Hepatocyte (in vitro differentiated cells): ENCODE data around the gene DHRS13. TPM values are rescaled to one million over a fixed set of nuclear protein-coding genes. Genes with fewer than 3 reads are reported as not detected.
"Not testable (repeated sequence)": the region's sequence is repeated elsewhere in the genome, so short reads cannot be mapped to it uniquely, and the experiment has no call there.

ENCODE experiments used
- DNase-seq: peaks from one replicate; pipeline ENCODE4 v3.0.0-alpha.2; 2016; ENCODE audit warnings: low spot score
- H2AFZ ChIP-seq: fragments of 200-600 bp; sonication (generic); 2 replicates; pipeline ENCODE4 v1.6.0; 2016; ENCODE audit warnings: antibody characterized with exemption, mild to moderate bottlenecking
- H3K27ac ChIP-seq: fragments of 200-600 bp; sonication (generic); 2 replicates; pipeline ENCODE4 v1.5.1; 2016; ENCODE audit warnings: mild to moderate bottlenecking
- H3K27me3 ChIP-seq: fragments of 200-600 bp; sonication (generic); 2 replicates; pipeline ENCODE4 v1.6.1; 2016
- H3K36me3 ChIP-seq: fragments of 200-600 bp; sonication (generic); replicated peaks from 2 replicates; pipeline ENCODE4 v1.5.1; 2016; ENCODE audit warnings: low read depth; ENCODE audit not compliant: insufficient read depth
- H3K4me1 ChIP-seq: fragments of 200-600 bp; sonication (generic); 2 replicates; pipeline ENCODE4 v1.5.1; 2016; ENCODE audit warnings: mild to moderate bottlenecking, moderate library complexity; ENCODE audit not compliant: insufficient read depth
- H3K4me2 ChIP-seq: fragments of 200-600 bp; sonication (generic); 2 replicates; pipeline ENCODE4 v1.6.0; 2016
- H3K4me3 ChIP-seq: fragments of 200-600 bp; sonication (generic); 2 replicates; pipeline ENCODE4 v1.5.1; 2016; ENCODE audit warnings: mild to moderate bottlenecking
- H3K79me2 ChIP-seq: fragments of 200-600 bp; sonication (generic); 2 replicates; pipeline ENCODE4 v1.6.0; 2017; ENCODE audit warnings: mild to moderate bottlenecking
- H3K9me2 ChIP-seq: fragments of 200-600 bp; sonication (generic); replicated peaks from 2 replicates; pipeline ENCODE4 v1.6.0; 2017; ENCODE audit warnings: mild to moderate bottlenecking; ENCODE audit not compliant: insufficient read depth
- H3K9me3 ChIP-seq: fragments of 200-600 bp; sonication (generic); 2 replicates; pipeline ENCODE4 v1.5.1; 2016; ENCODE audit warnings: low read depth, mild to moderate bottlenecking
- H4K20me1 ChIP-seq: fragments of 200-600 bp; sonication (generic); 2 replicates; pipeline ENCODE4 v1.6.0; 2016; ENCODE audit warnings: mild to moderate bottlenecking; ENCODE audit not compliant: insufficient read depth, poor library complexity, severe bottlenecking
- EZH2 ChIP-seq: fragments of 200-600 bp; sonication (generic); IDR thresholded peaks from 2 replicates; pipeline ENCODE4 v1.6.1; 2016; ENCODE audit warnings: antibody characterized with exemption, mild to moderate bottlenecking, borderline replicate concordance
- EZH2phosphoT487 ChIP-seq: fragments of 200-600 bp; sonication (generic); IDR thresholded peaks from one replicate; pipeline ENCODE4 v1.6.1; 2018; ENCODE audit warnings: antibody characterized with exemption, mild to moderate bottlenecking, low read depth, moderate library complexity; ENCODE audit not compliant: unreplicated experiment, severe bottlenecking
- WGBS: methylation state at CpG from one replicate; pipeline ENCODE4 v1.1.6; 2016; ENCODE audit warnings: low lambda C conversion rate; ENCODE audit errors: missing lambda C conversion rate; 5-methylcytosine and 5-hydroxymethylcytosine counted together
- polyA plus RNA-seq: library from polyadenylated mRNA; unstranded; fragments of >200 nt; fragmentation: Nextera tagmentation; extraction: Ambion mirVana; gene quantifications from 2 replicates; pipeline ENCODE4 v1.2.1, GENCODE V29; 2016
- total RNA-seq: library from RNA; depleted of rRNA; stranded (reverse); fragments of >200 nt; gene quantifications from 2 replicates; pipeline ENCODE4 v1.2.3, GENCODE V29; 2014
- TF ChIP-seq, protein P1 (sequence below): fragments of 200-600 bp; sonication (generic); IDR thresholded peaks from 2 replicates; pipeline ENCODE4 v1.5.1; 2016; ENCODE audit warnings: antibody characterized with exemption, mild to moderate bottlenecking; ENCODE audit not compliant: poor library complexity

DHRS13 gene
- total and polyA plus RNA-seq, 2 experiments from 2014 or later: 14.9 to 15.4 TPM

DNA sequence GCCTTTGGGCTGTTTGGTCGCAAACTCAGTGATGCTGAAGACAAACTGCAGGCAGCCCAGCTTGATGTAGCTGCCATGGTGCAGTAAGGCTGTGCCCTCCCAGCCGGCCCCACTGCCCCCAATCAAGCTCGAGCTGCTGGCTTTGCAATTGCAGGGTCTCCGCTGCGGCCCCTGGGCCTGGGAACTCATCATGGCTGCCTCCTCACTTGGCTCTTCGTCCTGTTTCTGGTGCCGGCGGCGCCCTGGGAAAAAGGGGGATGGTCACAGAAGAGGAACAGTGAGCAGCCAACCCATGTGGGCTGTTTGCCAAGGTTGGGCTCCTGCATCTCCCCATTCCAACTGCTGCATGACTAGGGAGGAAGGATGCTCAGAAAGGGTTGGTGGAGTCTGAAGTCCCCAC is 3.4 kb upstream of the DHRS13 start:
- H3K27me3 ChIP-seq: no peaks in the 10 kb centered on the region
- H3K4me3 ChIP-seq: no peak overlapping the region
- 93% methylated on average over 9 of the region's 9 CpGs for WGBS
- no peak overlapping the region for H2AFZ ChIP-seq
- no peak overlapping the region for H3K4me2 ChIP-seq
- H3K36me3 ChIP-seq: no peaks in the 10 kb centered on the region
- peaks cover 8% of the 10 kb centered on the region for H3K79me2 ChIP-seq
- TF ChIP-seq EZH2 (no peak), EZH2phosphoT487 (no peak)
- TF ChIP-seq, protein P1, sequence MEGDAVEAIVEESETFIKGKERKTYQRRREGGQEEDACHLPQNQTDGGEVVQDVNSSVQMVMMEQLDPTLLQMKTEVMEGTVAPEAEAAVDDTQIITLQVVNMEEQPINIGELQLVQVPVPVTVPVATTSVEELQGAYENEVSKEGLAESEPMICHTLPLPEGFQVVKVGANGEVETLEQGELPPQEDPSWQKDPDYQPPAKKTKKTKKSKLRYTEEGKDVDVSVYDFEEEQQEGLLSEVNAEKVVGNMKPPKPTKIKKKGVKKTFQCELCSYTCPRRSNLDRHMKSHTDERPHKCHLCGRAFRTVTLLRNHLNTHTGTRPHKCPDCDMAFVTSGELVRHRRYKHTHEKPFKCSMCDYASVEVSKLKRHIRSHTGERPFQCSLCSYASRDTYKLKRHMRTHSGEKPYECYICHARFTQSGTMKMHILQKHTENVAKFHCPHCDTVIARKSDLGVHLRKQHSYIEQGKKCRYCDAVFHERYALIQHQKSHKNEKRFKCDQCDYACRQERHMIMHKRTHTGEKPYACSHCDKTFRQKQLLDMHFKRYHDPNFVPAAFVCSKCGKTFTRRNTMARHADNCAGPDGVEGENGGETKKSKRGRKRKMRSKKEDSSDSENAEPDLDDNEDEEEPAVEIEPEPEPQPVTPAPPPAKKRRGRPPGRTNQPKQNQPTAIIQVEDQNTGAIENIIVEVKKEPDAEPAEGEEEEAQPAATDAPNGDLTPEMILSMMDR: no peak
- peaks cover 5% of the 10 kb centered on the region for H3K4me1 ChIP-seq
- no peak overlapping the region for H3K27ac ChIP-seq
- no peaks in the 10 kb centered on the region for H4K20me1 ChIP-seq
- no peak for DNase-seq
- H3K9me2 ChIP-seq: no peaks in the 10 kb centered on the region
- H3K9me3 ChIP-seq: no peaks in the 10 kb centered on the region

DNA sequence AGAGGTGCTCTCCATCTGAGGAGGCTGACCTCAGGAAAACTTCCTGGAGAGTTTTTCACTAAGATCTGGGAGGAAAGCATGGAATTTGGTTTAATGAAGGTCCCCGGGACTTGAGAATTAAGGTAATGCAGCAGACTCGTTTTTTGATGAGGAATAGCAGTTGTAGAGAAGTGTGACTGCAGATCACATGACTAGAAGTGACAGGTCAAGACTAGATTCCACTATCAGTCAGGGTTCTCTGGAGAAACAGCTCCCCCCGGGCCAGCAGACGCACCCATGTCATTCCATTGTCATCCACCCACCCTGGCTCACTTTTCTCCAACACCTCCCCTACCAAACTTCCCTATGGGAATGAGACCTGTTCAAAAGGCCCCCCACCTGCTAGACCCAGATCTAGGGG is 1.9 kb upstream of the DHRS13 start:
- H2AFZ ChIP-seq: no peak overlapping the region
- no peaks in the 10 kb centered on the region for H3K9me2 ChIP-seq
- no peaks in the 10 kb centered on the region for H3K9me3 ChIP-seq
- no peak overlapping the region for H3K4me2 ChIP-seq
- DNase-seq: no peak
- H4K20me1 ChIP-seq: no peaks in the 10 kb centered on the region
- peaks cover 22% of the 10 kb centered on the region for H3K79me2 ChIP-seq
- peaks cover 5% of the 10 kb centered on the region for H3K4me1 ChIP-seq
- H3K27ac ChIP-seq: no peak overlapping the region
- H3K4me3 ChIP-seq: no peak overlapping the region
- H3K36me3 ChIP-seq: no peaks in the 10 kb centered on the region
- TF ChIP-seq EZH2 (no peak), EZH2phosphoT487 (no peak)
- TF ChIP-seq, protein P1: no peak
- WGBS: 60% methylated on average over 4 of the region's 4 CpGs
- H3K27me3 ChIP-seq: no peaks in the 10 kb centered on the region

DNA sequence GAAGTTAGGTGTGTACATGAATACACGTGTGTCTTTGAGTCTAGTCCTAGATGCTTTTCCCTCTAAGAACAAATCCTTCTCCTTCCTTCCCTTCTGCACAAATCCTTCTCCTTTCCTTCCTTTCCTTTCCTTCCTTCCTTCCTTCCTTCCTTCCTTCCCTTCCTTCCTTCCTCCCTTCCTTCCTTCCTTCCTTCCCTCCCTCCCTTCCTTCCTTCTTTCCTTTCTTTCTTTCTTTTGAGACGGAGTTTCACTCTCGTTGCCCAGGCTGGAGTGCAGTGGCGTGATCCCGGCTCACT is 615 bp upstream of the DHRS13 start:
- not testable (repeated sequence) for H4K20me1 ChIP-seq

DNA sequence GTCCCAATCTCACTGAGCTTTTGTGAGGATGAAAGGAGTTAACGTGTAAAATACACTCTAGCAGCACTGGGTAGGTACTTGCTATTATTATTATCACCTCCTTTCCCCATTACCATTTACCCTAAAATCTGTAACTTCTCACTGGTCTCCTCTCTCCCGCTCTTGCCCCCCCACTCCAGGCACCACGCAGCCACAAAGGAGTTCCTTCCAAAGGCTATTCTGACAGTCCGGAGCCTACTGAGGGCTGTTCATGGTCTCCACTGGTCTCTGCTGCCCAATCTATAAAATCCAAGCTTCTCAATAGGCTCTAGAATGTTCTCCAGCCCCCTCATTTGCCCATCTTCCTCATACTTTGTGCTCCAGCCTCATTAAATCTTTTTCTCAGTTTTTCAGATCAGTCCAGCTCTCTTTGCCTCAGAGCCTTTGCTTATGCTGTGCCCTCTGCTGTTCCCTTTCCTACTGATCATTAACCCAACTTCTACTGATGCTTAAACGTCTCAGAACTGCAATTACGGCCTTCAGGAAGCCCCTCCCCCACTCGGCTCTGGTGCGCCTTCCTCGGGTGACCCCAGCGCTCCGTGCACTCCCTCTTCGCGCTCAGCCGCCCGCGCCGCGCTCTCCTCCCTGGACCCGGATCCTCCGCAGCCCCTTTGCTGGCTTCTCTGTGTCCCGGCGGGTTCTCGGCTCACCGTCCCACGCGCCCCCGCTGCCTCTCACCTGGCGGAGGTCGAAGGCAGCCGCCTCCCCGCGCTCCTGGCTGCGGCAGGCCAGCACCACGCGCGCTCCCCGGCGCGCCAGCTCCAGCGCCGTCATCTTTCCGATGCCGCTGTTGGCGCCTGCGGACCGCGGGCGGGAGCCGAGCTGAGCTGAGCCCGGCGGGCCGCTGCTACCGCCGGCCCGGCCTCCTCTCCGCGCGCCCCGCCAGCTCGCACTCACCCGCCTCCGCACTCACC is 737 bp downstream of the DHRS13 start:
- Histone ChIP-seq H3K4me2 (peak overlapping the region; percentile 94), H3K79me2 (peaks cover 40% of the 10 kb centered on the region), H3K4me3 (peak overlapping the region; percentile 94), H2AFZ (peak overlapping the region; percentile 84), H3K27me3 (no peaks in the 10 kb centered on the region), H3K27ac (peak overlapping the region; percentile 90), H3K4me1 (peaks cover 6% of the 10 kb centered on the region), H4K20me1 (no peaks in the 10 kb centered on the region), H3K36me3 (no peaks in the 10 kb centered on the region), H3K9me3 (no peaks in the 10 kb centered on the region), H3K9me2 (no peaks in the 10 kb centered on the region)
- 5% methylated on average over 52 of the region's 62 CpGs for WGBS
- peak; percentile 75 for DNase-seq
- TF ChIP-seq EZH2phosphoT487: no peak
- TF ChIP-seq EZH2: no peak
- TF ChIP-seq, protein P1: no peak

More for the DNA sequence above, 615 bp upstream of the DHRS13 start:
- H3K27me3 ChIP-seq, DNase-seq, H3K9me3 ChIP-seq, H3K4me3 ChIP-seq, H3K36me3 ChIP-seq, H2AFZ ChIP-seq, H3K9me2 ChIP-seq, H3K4me1 ChIP-seq: not testable (repeated sequence)
- Histone ChIP-seq H3K27ac (peak overlapping the region; percentile 16), H3K79me2 (peaks cover 29% of the 10 kb centered on the region), H3K4me2 (peak overlapping the region; percentile 94)
- 66% methylated on average over 5 of the region's 5 CpGs for WGBS
